KMS-11 (cell line): ENCODE measurements around the gene HCN1.

Experiments
- H2AFZ ChIP-seq: fragments of 200-600 bp; sonication (generic); 2 replicates; pipeline ENCODE4 v1.6.1; 2016; ENCODE audit warnings: antibody characterized with exemption, mixed run types, low read depth
- H3K27ac ChIP-seq: fragments of 200-600 bp; sonication (generic); 2 replicates; pipeline ENCODE4 v1.6.1; 2016; ENCODE audit warnings: mild to moderate bottlenecking, mixed run types
- H3K27me3 ChIP-seq: fragments of 200-600 bp; sonication (generic); 2 replicates; pipeline ENCODE4 v1.6.1; 2017; ENCODE audit warnings: mild to moderate bottlenecking, low read depth, mixed run types, moderate library complexity; ENCODE audit not compliant: insufficient read depth
- H3K36me3 ChIP-seq: fragments of 200-600 bp; sonication (generic); 2 replicates; pipeline ENCODE4 v1.6.1; 2017; ENCODE audit warnings: mild to moderate bottlenecking, mixed run types; ENCODE audit not compliant: insufficient read depth
- H3K4me1 ChIP-seq: fragments of 200-600 bp; sonication (generic); 2 replicates; pipeline ENCODE4 v1.6.1; 2016; ENCODE audit warnings: mild to moderate bottlenecking, low read depth, mixed run types; ENCODE audit not compliant: poor library complexity, severe bottlenecking
- H3K4me2 ChIP-seq: fragments of 200-600 bp; sonication (generic); 2 replicates; pipeline ENCODE4 v1.7.0; 2016; ENCODE audit warnings: mild to moderate bottlenecking, mixed run types
- H3K4me3 ChIP-seq: fragments of 200-600 bp; sonication (generic); IDR thresholded peaks from 2 replicates; pipeline ENCODE4 v1.6.1; 2017; ENCODE audit warnings: low read depth, low read length, mixed read lengths; ENCODE audit not compliant: insufficient read depth
- H3K79me2 ChIP-seq: fragments of 200-600 bp; sonication (generic); 2 replicates; pipeline ENCODE4 v1.6.1; 2016; ENCODE audit warnings: low read depth, mixed run types; ENCODE audit not compliant: insufficient read depth
- H3K9ac ChIP-seq: fragments of 200-600 bp; sonication (generic); 2 replicates; pipeline ENCODE4 v1.6.1; 2016; ENCODE audit warnings: mild to moderate bottlenecking, mixed run types
- H4K20me1 ChIP-seq: fragments of 200-600 bp; sonication (generic); 2 replicates; pipeline ENCODE4 v1.6.1; 2016; ENCODE audit warnings: mild to moderate bottlenecking, mixed run types; ENCODE audit not compliant: insufficient read depth
- TF ChIP-seq, protein P1 (sequence below): fragments of 200-600 bp; sonication (generic); conservative IDR thresholded peaks from 2 replicates; pipeline ENCODE4 v1.6.1; 2017; ENCODE audit warnings: low read depth, mild to moderate bottlenecking, antibody characterized with exemption, low read length, moderate library complexity, mixed read lengths

HCN1 gene

GRCh38 chr5:45271626-45272025 lies 424.6 kb downstream of the HCN1 start:
- H3K4me2 ChIP-seq: no peak overlapping the region
- H3K27ac ChIP-seq: no peak overlapping the region
- no peak overlapping the region for H3K4me3 ChIP-seq
- H3K27me3 ChIP-seq: no peaks in the 10 kb centered on the region
- H2AFZ ChIP-seq: no peak overlapping the region
- no peaks in the 10 kb centered on the region for H3K4me1 ChIP-seq
- no peaks in the 10 kb centered on the region for H3K79me2 ChIP-seq
- no peak overlapping the region for H3K9ac ChIP-seq
- TF ChIP-seq, protein P1, sequence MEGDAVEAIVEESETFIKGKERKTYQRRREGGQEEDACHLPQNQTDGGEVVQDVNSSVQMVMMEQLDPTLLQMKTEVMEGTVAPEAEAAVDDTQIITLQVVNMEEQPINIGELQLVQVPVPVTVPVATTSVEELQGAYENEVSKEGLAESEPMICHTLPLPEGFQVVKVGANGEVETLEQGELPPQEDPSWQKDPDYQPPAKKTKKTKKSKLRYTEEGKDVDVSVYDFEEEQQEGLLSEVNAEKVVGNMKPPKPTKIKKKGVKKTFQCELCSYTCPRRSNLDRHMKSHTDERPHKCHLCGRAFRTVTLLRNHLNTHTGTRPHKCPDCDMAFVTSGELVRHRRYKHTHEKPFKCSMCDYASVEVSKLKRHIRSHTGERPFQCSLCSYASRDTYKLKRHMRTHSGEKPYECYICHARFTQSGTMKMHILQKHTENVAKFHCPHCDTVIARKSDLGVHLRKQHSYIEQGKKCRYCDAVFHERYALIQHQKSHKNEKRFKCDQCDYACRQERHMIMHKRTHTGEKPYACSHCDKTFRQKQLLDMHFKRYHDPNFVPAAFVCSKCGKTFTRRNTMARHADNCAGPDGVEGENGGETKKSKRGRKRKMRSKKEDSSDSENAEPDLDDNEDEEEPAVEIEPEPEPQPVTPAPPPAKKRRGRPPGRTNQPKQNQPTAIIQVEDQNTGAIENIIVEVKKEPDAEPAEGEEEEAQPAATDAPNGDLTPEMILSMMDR: no peak
- no peaks in the 10 kb centered on the region for H3K36me3 ChIP-seq
- H4K20me1 ChIP-seq: no peaks in the 10 kb centered on the region

GRCh38 chr5:45264447-45264846 lies 431.7 kb downstream of the HCN1 start:
- H3K36me3 ChIP-seq: no peaks in the 10 kb centered on the region
- H3K4me1 ChIP-seq: no peaks in the 10 kb centered on the region
- no peaks in the 10 kb centered on the region for H4K20me1 ChIP-seq
- H3K9ac ChIP-seq: no peak overlapping the region
- no peak overlapping the region for H2AFZ ChIP-seq
- no peak overlapping the region for H3K27ac ChIP-seq
- H3K27me3 ChIP-seq: no peaks in the 10 kb centered on the region
- no peaks in the 10 kb centered on the region for H3K79me2 ChIP-seq
- TF ChIP-seq, protein P1: no peak
- H3K4me3 ChIP-seq: no peak overlapping the region
- H3K4me2 ChIP-seq: no peak overlapping the region

DNA sequence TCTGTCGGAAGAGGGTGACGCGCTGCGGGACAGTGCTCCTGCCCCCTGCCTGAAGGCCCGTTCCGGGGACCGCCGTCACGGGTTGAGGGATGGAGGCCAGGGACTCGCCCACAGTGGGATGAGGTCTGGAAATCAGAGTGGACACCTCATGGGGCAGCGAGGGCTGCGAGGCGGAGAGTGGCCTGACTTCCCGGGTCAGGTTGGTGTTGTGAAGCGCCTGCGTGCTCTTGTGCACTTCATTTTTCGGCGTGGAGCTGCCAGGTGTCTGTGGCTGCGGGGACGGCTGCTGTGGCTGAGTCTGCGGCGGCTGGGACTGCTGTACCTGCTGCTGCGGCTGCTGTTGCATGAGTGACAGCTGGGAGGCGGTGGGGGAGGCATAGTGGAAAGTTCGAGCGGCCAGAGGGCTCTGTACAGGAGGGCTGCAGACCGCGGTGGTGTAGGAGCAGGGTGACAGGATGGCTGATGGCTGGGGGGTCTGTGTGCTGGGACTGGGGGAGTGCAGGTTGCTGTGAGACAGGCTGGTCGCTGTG lies 434.1 kb downstream of the HCN1 start:
- Histone ChIP-seq H3K4me3 (no peak overlapping the region), H3K27ac (no peak overlapping the region), H2AFZ (no peak overlapping the region), H4K20me1 (no peaks in the 10 kb centered on the region), H3K4me2 (no peak overlapping the region), H3K4me1 (no peaks in the 10 kb centered on the region), H3K36me3 (no peaks in the 10 kb centered on the region), H3K27me3 (no peaks in the 10 kb centered on the region), H3K9ac (no peak overlapping the region), H3K79me2 (no peaks in the 10 kb centered on the region)
- TF ChIP-seq, protein P1: no peak

GRCh38 chr5:45261125-45261524 lies 435.1 kb downstream of the HCN1 start:
- Histone ChIP-seq H3K4me2 (no peak overlapping the region), H3K4me1 (no peaks in the 10 kb centered on the region), H3K4me3 (no peak overlapping the region), H3K79me2 (no peaks in the 10 kb centered on the region), H3K27me3 (no peaks in the 10 kb centered on the region), H3K27ac (no peak overlapping the region), H3K36me3 (no peaks in the 10 kb centered on the region), H2AFZ (no peak overlapping the region), H3K9ac (no peak overlapping the region), H4K20me1 (no peaks in the 10 kb centered on the region)
- TF ChIP-seq, protein P1: no peak

- no peaks in the 10 kb centered on the region for H4K20me1 ChIP-seq
- H3K27ac ChIP-seq: no peak overlapping the region
- no peak overlapping the region for H3K4me2 ChIP-seq
- H3K4me3 ChIP-seq: no peak overlapping the region
- no peak overlapping the region for H3K9ac ChIP-seq
- no peaks in the 10 kb centered on the region for H3K27me3 ChIP-seq
- no peaks in the 10 kb centered on the region for H3K79me2 ChIP-seq
- H2AFZ ChIP-seq: no peak overlapping the region
- H3K4me1 ChIP-seq: no peaks in the 10 kb centered on the region
- no peaks in the 10 kb centered on the region for H3K36me3 ChIP-seq
- TF ChIP-seq, protein P1: no peak
Measured at GRCh38 chr5:45260292-45260691, 435.9 kb downstream of the HCN1 start.
